Stimulated activated CD4-positive, alpha-beta T cell treated with anti-CD3 and anti-CD28 coated beads, Interleukin-15, amount 100 ng/mL, for 24 hours (primary cell): ENCODE results near the gene GCNT2.
"Not testable (repeated sequence)": the region's sequence is repeated elsewhere in the genome, so short reads cannot be mapped to it uniquely, and the experiment has no call there.

Experiments
- DNase-seq: peaks from one replicate; pipeline ENCODE4 v3.0.0-alpha.2; 2020

Gene GCNT2

DNA sequence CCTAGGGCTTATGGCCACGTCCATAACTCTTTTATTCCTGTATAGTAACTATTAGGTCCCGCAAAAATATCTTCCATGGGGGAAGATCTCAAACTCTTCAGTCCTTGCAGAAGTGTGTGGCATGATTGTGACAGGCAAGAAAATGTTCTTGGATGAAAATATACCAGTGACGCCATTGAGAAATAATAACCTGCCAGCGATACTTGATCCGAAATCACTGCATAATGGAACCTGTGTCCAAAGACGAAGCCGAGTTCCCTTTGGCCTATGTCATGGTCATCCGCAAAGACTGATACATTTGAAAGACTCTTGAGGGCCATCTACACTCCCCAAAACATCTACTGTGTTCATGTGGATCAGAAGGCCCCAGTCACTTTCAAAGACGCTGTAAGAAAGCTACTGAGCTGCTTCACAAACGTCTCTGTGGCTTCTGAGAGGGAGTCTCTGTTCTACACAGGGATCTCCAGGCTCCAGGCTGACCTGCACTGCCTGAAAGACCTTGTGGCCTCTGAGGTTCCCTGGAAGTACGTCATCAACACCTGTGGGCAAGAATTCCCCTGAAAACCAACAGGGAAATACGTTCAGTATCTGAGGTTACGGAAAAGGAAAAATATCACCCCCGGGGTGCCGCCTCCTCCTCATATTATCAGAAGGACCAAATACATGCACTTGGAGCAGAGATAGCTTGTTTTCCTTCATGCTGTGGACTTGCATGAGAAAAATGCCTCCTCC is 6.9 kb upstream of the GCNT2 start:
- no peak for DNase-seq

DNA sequence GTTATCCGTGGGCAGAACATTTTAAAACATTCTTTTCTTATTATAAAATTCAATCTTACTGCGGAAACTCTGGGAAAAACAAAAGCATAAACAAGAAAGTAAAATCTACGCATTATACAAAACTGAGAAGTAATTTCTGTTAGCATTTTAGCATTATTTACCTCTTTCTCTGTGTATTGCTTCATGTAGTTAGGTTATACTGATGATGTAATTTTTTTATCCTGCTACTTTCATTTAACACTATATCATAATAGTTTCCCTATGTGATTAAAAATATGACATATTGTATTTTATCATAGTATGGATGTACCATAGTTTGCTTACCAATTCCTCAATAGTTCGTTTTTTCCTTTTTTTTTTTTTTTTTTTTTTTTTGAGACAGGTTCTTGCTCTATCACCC is 4.2 kb upstream of the GCNT2 start:
- DNase-seq, result no peak

DNA sequence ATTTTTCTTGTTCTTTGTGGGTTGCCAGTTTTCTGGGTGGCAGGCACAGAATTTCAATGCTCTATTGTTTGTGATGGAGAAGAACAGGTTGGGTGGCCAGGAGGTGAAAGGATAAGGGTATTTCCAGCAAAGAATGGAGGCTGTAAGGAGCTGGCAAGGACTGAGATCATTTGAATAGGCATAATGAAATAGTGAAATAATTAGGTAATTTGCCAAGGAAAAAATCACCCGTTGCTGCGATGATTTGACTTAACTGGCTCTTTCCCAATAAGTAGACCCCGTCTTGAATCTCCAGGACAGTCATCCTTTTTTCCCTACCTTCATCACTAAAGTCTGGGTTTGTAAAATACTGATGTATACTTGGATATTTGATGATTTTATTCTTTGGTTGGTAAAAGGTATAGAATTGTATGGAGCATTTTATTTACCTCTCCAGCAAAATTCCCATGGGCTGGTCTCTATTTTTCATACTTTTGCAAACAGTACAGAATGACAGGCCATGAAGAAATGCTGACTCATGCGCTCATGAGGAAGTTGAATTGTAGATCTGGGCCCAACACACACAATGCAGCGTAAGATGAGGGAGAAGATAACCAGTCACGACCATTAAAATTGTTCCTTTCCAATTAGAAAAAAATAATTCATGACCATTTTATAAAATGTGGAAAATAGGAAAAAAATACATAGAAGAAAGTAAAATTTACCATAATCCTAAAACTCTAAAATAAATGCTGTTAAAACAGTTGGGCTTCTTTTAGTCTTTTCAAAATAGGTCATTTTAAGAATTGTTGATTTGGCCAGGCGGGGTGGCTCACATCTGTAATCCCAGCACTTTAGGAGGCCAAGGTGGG is 2.4 kb upstream of the GCNT2 start:
- DNase-seq, result no peak

DNA sequence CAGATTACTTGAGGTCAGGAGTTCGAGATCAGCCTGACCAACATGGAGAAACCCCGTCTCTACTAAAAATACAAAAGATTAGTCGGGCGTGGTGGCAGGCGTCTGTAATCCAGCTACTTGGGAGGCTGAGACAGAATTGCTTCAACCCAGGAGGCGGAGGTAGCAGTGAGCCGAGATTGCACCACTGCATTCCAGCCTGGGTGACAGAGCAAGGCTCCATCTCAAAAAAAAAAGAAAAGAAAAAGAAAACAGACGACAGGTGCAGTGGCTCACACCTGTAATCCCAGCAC is 1.8 kb upstream of the GCNT2 start:
- not testable (repeated sequence) for DNase-seq

DNA sequence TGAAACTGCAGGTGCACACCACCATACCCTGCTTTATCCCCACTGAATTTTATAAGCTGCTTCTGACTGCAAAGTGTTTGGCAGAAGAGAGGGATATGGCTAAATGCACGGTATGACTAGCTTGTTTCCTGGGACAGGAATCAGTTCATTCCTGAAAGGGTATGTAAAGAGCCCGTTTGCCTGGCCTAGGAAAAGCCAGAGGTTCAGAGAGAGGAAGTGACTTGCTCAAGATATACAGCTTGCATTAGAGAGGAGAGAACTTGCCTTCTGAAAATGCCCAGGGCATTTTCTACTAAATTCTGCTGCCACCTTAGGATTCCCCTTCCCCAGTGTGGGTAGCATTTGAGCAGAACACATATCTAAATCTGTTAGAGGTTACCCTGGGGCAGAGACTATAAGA is 683 bp upstream of the GCNT2 start:
- DNase-seq, result no peak

DNA sequence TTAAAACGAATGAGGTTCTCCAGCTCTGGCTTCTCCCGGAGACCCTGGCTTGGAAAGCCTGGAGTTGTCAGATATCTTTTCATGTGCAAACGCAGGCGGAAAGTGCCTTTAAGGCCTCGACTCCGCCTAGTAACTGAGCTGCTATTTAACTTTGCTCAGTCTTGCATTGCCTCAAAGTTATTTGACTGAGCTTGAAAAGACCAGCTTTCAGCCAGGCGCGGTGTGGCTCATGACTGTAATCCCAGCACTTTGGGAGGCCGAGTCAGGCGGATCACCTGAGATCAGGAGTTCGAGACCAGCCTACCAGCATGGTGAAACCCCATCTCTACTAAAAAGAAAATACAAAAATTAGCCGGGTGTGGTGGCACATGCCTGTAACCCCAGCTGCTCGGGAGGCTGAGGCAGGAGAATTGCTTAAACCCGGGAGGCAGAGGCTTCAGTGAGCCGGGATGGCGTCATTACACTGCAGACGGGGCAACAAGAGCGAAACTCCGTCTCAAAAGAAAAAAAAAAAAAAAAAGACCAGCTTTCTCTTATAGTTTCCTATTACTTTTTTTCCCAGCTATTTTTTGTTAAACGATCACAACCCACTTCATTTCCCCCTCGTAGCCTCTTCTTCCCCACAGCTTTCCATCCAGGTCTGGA is 1.9 kb downstream of the GCNT2 start:
- DNase-seq, result no peak

DNA sequence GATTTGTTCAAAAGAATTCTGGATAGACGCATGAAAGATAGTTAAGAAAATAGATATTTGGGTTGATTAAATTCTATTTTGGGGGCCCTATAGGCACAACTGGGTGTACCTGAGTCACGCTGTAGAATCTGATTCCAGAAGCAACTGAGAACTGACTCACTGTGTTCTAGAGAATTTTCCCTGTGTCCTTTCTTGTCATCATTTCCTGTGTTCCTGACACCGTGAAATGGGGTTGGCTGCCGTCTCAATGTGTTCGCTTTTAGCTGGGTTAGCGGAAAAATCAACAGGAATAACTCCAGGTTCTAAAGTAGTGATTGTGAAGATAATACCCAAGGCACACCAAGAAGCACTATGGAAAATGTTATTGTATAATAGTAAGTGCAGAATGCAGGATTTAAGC is 5.0 kb downstream of the GCNT2 start:
- DNase-seq, result no peak

DNA sequence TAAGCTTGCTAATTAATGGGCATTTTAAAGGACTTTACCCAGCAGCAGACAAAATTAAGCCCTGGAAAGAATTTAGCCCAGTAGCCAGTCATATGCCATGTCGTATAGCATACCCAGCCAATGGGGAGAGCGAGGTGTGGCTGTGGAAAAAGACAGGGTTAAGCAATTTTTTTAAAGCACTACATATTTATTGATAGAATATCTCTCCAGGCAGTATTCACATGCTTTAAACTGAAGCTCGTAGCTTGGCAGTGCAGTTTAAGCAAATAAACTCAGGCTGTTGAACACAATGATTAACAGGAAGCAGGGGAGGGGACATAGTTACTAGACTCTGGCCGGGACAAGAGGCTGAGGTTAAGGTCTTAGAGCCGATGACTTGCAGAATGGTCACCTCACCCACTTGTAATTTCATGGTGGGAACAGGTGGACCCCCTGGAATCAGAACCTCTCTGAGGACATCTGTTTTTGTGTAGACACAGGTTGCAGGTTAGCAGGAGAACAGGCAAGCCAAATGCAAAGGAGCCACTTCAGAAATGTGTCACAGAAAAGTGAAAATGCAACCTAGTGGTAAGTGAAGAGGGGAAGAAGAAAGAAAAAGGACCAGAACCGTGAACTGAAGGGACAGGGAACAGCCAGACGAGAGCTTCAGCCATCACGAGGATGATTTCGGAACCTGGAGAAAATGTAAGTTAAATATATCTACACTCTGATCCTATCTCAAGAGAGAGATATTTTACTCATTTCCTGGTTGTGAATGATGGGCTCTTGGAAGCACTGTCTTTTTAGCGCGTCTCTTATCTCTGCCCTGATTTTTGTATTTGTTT is 7.2 kb downstream of the GCNT2 start:
- DNase-seq, result no peak

DNA sequence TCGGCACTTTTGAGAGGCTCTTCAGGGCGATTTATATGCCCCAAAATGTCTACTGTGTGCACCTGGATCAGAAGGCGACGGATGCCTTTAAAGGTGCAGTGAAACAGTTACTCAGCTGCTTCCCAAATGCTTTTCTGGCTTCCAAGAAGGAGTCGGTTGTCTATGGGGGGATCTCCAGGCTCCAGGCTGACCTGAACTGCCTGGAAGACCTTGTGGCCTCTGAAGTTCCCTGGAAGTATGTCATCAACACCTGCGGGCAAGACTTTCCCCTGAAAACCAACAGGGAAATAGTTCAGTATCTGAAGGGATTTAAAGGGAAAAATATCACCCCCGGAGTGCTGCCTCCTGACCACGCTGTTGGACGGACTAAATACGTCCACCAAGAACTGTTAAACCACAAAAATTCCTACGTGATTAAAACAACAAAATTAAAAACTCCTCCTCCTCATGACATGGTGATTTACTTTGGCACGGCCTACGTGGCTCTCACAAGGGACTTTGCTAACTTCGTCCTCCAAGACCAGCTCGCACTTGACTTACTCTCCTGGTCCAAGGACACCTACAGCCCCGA is 8.2 kb downstream of the GCNT2 start:
- DNase-seq, result no peak

DNA sequence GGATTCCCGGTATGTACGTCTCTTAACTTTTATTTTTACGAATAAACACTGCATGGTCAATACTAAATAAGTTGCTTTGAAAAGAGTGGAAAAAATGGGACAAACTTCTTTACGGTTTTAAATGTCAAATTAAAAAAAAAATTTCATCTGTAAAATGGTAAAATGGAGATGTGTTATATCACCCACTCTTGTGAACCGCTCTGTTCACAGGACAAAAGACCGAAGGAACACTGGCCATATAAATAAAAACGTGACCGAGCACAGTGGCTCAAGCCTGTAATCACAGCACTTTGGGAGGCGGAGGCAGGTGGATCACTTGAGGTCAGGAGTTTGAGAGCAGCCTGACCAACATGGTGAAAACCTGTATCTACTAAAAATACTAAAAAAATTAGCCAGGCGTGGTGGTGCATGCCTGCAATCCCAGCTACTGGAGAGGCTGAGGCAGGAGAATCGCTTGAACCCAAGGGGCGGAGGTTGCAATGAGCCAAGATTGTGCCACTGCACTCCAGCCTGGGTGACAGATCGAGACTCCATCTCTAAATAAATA is 8.8 kb downstream of the GCNT2 start:
- not testable (repeated sequence) for DNase-seq

DNA sequence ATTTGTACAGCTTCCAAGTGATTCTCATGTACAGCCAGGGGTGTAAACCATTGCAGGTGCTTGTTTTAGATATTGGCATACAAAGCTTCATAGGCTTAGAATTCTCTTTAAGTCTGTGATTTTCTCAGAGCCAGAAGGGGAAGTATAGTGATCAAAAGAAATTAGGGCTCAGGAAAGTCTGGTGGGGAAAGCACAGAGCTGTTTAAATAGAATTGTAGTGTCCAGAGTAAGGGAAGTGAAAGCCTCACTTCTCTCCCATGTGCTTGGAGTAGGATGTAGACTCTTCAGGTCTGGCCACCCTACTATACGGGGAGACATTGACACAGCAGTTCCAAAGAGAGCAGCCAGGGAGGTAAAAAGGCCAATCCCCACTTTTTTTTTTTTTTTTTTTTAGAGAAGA is 10.4 kb downstream of the GCNT2 start:
- no peak for DNase-seq

DNA sequence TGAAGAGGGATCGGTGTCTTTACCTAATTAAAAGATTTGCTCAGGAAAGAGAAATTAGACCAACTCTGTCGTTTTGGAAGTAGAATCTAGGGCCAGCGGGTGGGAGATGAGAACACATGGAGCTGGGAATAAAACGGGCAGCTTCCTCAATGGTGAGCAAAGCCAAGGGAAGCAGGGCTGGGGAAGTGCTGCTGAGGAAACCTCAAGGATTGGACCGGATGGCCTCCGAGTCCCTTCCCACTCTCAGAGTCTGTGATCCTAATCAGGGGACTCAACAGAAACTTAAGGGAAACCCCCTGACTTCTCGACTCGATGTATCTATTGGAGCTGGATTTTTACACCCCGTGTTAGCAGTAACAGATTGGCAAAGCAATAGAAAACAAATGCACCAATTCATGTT is 10.8 kb downstream of the GCNT2 start:
- no peak for DNase-seq

DNA sequence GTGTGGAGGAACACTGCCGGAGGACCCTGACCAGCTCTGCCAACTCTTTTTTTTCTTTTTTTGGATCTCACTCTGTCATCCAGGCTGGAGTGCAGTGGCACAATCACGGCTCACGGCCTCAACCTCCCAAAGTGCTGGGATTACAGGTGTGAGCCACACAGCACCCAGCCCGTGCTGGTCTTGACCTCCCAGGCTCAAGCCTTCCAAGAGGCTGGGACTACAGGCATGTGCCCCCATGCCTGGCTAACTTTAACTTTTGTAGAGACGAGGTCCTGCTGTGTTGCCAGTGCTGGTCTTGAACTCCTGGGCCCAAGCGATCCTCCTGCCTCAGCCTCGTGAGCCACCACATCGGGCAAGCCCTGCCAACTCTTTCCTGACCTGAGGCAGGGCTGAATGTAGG is 11.2 kb downstream of the GCNT2 start:
- no peak for DNase-seq

DNA sequence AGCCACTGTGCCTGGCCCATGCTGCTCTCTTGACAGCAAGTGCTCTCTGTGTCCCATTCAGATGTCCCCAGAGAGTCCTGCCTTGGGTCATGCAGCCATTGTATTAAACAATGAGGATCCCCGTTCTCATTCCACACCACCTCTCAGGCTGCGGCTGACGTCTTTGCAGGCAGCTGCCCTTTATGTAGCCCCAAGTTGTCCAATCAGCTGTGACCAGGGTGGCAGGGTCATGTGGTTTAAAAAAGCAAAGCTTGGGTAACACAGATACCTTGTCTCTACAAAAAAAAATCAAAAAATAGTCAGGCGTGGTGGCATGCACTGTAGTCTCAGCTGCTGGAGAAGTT is 13.2 kb downstream of the GCNT2 start:
- no peak for DNase-seq

DNA sequence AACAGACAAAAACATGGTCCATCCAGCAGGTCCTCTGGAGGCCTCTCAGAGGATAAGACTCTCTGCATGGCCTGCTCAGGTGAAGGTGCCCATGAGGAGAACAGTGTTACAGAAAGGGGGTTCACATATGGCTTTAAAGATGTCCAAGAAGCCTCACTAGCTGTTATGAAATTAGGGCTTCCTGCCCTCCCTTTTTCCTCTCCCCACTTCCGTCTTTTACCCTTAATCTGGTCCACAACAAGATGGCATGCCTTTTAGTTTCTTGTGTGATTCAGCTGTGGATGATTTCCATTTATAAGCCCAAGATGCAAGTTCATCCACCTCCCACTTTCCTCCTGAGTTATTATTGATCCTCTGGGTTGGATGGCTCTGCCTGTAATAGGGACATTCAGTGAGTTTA is 14.0 kb downstream of the GCNT2 start:
- no peak for DNase-seq

DNA sequence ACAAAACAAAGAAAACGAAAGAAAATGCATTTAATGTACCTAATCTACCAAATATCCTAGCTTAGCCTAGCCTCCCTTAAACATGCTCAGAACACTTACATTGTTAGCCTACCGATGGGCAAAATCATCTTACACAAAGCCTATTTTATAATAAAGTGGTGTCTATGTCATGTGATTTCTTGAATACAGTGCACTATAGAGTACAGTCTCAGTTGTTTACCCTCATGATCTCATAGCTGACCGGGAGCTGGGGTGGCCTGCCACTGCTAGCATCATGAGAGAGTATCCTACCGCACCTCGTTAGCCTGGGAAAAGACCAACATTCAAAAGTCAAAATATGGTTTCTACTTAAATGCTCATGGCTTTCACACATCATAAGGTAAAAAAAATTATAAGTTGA is 16.6 kb downstream of the GCNT2 start:
- DNase-seq, result no peak

DNA sequence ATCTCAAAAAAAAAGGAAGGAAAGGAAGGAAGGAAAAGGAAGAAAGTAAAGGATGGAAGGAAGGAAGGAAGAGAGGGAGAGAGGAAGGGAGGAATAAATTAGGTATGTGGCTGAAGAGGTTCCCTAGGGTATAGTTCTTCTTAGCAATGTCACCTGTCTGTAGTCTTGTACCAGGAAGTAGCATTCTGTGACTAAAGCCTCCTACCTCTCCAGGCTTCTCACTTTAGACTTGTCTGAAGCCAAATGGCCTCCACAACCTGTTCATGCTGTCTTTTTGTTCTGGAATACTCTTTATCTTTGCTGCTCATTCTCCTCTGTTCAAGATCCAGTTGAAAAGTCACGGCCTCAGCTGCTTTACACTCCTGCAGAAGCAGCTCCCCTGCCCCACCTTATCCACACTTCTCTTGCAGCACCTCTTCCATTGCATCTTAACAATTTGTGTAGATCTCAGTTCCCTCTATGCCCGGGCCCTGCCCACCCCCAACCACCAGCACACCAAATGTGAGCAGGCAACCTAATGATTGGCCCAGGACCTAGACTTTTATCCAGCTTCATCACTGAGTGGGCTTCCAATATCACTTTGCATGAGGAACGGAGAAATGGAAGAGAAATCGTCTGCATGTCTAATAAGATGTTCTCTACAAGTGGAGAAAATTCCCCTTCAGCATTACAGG is 19.1 kb downstream of the GCNT2 start:
- no peak for DNase-seq

DNA sequence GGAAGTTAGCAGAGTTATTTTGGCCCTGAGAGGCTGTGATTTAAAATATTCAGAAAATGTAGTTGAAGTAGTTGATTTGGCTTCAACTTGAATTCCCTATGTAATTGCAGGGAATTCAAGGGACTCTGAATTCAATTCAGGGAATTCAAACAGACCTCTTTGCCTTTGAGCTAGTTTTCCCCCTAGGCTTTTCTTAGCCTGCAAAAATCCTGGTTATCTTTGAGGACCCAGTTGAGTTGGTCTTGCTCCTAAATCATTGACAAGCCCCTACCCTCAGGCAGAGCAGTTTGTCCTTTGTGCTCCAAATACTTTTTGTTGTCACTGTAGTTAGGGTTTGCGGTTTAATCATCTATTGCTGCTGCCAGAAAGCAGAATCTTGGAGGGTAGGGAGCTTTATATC is 20.4 kb downstream of the GCNT2 start:
- no peak for DNase-seq

DNA sequence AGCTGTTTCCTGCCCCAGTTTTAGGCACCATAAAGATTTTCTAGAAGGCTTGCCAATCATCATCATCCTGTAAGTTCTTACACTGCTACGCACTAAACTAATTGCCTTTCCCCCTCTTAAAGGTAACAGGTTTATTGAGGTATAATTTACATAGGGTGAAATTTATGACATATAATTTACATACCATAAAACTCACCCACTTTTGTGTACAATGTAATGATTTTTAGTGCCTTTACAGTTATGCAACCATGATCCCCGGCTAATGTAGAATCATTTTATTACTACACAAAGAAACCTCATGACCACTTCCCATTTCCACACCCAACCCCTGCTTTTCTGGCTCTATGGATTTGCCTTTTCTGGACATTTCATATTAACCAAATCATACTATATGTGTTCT is 21.1 kb downstream of the GCNT2 start:
- no peak for DNase-seq

DNA sequence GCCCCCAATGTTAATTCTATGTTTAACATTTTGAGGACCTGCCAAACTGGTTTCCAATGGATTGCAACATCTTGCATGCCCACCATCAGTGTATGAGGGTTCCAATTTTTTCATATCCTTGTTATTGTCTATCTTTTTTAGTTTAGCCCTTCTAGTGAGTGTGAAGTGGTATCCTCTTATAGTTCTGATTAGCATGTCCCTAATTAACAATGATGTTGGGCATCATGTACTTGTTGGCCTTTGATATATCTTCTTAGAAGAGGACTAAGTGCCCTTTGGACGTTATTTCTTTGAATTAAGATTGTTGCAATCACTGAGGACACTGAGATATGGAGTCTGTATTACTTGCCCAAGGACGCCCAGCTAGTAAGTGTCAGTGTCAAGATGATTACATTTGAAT is 22.3 kb downstream of the GCNT2 start:
- no peak for DNase-seq

DNA sequence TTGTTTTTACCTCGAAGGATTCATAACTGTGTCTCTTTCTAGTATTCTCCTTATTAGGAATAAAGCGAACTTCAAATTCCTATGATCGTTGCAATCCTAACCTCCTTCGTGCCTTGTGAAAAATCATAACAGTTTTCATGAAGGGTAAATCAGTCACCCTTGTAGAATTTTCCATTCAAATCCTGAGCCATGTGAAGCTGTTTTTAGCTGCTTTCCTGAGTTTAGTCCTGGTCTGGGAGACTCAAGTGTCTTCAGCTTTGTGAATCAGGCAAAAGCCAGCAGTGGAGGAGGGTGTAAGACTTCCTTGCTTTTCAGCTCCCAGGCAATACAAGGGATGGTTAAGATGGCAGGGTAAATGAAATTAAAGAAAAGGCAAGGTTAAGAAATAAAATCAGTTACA is 24.3 kb downstream of the GCNT2 start:
- no peak for DNase-seq

DNA sequence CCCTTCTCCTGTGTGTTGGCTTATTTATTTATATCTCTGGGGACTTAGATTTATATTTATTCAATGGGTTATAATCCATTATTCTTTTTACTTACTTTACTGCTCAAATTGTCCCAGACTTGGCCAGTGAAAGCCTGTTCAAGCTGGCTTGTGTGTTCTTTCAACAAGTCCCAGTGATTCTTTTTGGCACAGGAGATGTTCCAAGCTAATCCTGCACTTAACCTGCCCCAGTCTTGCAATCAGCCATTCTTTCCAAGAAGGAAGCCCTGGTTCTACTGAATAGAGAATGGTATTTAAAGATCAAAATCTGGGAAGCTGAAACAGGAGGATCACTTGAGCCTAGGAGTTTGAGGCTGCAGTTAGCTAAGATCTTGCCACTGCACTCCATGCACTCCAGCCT is 26.7 kb downstream of the GCNT2 start:
- no peak for DNase-seq
